Fibroblast of the aortic adventitia (primary cell): ENCODE measurements around the gene PGM2. TPM values are rescaled to one million over a fixed set of nuclear protein-coding genes. Genes with fewer than 3 reads are reported as not detected.

ENCODE experiments used
- DNase-seq: peaks from one replicate; pipeline ENCODE4 v3.0.0-alpha.2; 2010; ENCODE audit warnings: low read depth
- H3K4me3 ChIP-seq: 2 replicates; pipeline ENCODE4 v1.5.1; 2011; ENCODE audit warnings: low read depth, mild to moderate bottlenecking, control low read depth, low read length, moderate library complexity
- total RNA-seq: library from RNA; depleted of rRNA; stranded (reverse); fragments of >200 nt; gene quantifications from 2 replicates; pipeline ENCODE4 v1.2.3, GENCODE V29; 2012; ENCODE audit warnings: low replicate concordance
- TF ChIP-seq, protein P1 (sequence below): IDR thresholded peaks from 2 replicates; pipeline ENCODE4 v1.5.1; 2011; ENCODE audit warnings: mild to moderate bottlenecking, low read length, control low read depth, inconsistent platforms; ENCODE audit not compliant: insufficient read depth

Gene PGM2
- total RNA-seq, 1 donor: 21.4 TPM

DNA sequence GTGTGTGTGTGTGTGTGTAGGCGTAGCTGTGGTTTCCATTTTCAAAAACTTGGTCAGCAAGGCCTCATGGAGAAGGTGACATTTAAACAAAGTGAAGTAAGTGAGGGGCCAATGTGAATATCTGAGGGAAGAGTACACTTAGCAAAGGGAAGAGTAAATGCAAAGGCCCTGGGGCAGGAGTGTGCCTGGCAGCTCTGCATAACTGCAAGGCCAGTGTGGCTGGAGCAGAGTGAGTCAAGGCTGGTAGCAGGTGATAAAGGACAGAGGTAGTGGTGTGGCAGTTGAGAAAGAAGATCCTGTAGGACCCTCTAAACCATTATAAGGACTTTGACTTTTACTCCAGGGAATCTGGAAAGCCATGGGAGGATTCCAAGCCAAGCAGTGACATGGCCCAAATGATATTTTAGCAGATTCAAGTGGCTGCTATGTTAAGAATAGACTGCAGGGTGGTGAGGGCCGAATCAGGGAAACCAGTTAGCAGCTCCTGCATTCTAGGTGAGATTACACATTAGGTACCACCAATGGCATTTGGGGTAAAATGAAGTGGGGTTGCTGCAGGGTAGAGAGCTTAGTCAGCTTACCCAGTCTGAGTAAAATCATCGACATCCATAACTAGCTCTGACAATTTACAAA, 58.5 kb downstream of the PGM2 start:
- TF ChIP-seq, protein P1, sequence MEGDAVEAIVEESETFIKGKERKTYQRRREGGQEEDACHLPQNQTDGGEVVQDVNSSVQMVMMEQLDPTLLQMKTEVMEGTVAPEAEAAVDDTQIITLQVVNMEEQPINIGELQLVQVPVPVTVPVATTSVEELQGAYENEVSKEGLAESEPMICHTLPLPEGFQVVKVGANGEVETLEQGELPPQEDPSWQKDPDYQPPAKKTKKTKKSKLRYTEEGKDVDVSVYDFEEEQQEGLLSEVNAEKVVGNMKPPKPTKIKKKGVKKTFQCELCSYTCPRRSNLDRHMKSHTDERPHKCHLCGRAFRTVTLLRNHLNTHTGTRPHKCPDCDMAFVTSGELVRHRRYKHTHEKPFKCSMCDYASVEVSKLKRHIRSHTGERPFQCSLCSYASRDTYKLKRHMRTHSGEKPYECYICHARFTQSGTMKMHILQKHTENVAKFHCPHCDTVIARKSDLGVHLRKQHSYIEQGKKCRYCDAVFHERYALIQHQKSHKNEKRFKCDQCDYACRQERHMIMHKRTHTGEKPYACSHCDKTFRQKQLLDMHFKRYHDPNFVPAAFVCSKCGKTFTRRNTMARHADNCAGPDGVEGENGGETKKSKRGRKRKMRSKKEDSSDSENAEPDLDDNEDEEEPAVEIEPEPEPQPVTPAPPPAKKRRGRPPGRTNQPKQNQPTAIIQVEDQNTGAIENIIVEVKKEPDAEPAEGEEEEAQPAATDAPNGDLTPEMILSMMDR: no peak
- DNase-seq: no peak
- no peak overlapping the region for H3K4me3 ChIP-seq

DNA sequence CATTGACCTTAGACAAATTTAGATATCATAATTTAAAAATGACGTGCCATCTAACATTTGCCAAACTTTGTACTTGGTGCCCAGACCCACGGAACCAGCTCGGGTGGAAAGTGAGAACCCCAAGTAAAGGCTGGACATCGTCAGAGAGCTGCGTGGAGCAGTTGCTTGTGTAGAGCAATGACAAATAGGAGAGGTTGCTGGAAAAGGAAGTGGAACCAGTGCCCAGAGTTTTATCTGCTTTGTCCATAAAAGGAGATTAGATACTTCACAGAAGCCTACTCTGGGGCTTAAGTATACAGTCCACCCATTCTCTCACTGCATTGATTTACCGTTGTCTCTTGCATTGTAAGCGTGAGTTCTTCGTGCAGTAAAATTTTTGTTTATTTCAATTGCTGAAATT, 59.0 kb downstream of the PGM2 start:
- peak; percentile 70 for DNase-seq
- H3K4me3 ChIP-seq: no peak overlapping the region
- TF ChIP-seq, protein P1: no peak

DNA sequence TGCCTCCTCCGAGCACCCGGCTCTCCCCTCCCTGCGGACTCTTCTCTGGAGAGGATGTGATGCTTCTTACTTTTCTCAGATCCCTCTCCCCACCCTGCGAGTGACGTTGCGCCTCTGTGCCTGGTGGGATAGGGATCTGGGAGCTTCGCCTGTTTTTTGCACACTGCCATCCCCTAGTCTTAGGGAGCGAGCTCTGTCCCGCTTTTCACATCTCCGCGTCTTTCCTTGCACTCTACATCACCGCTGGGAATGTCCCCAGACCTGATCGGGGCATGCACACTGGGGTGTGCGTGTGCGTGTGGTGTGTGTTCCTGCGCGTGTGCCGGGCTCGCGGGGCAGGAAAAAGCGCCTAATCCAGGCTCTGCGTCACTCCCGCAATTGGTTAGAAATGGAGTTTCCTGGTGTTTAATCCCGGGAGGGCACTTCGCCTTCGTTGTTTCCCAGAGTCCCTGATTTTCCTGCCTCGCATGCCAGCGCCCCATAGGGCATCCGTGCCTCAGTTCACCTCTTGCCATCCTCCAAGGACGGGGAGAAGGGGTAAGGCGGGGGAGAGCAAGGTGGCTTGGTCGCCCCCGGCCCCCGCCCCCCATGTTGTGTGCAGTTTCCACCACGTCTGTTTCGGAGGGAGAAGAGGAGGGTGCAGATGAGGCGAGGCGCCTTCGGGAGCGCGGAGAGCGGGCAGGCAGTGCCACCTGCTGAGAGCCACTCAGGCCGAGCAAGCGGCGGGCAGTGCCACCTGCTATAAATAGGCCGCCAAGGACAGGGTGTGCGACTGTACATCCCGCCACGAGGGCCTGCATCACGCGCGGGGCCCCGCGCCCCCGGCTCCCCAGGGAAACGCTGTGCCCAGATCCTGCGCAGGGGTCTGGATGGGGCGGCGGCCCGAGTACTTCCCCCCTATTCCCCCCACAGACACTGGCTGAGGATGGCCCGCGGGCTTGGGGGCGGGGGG, 63.6 kb downstream of the PGM2 start:
- TF ChIP-seq, protein P1: no peak
- H3K4me3 ChIP-seq: peak overlapping the region; percentile 70
- DNase-seq: no peak

DNA sequence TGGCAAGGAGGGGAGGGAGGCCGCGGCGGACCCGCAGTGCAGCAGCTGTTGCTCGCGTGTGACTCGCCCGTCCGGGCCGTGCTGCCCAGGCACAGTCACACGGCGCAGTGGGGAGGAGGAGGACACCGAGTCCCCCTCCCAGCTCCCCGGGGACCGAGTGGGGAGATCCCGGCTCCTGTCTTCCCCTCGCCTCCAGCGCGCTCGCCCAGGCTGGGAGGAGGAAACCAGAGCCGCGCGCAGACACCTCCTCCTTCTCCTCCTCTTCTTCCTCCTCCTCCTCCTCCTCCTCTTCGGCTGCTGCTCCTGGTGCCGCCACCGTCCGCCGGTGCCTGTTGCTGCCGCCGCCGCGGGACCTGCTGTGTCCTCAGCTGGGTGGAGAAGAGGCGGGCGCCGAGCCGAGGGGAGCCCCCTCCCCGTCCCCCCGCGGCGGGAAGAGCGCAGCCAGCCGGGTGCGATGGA, 64.3 kb downstream of the PGM2 start, which contains the start of gene TBC1D1:
Gene TBC1D1, plus strand, starts transcription at position 284 of the 459 bp plus-strand sequence. CDS start 11,012 bp downstream, outside the sequence.
- peak within 1 kb of the TSS; percentile 70 for H3K4me3 ChIP-seq
- TF ChIP-seq, protein P1: no peak
- DNase-seq: no peak

DNA sequence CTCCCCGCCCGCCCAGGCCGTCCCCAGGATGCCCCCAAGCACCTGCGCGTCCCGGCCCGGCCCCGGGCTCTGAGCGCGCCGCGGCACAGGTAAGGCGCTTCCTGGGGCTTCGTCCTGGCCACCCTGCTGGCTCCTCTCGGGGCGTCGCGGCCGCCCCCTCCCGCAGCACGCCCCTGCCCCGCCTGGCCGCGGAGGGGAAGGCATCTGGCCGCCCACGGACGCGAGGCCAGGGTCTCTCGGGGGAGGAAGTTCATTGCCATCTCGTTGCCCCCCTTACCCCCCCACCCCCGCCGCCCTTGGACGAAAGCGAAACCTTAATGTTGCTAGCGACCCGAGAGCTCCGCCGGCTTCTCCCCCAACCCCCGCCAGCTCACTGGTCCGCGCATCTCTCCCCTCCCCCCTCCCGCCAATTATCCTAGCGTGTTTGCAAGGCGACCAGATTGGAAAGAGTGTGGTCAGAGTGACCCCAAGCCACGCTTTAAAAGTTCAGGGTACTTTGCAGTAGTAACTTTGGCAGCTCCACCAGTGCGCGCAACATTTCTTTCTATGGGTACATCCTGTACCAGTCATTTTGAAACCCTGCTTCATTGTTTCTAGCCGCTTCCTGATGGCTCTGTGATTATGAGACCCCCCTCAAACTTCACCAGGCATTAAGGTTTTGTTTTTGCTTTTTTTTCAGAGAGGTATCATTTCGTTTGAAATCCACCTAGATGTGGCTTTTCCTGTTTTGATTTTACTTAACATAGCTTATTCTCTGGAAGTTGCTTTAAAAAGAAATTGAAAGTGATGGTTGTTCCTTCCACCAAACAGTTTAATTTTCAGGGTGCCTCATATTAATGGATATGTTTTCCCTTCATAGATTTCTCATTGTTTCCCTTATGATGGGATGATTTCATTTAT, 65.0 kb downstream of the PGM2 start:
- peak; percentile 19 for DNase-seq
- H3K4me3 ChIP-seq: peak overlapping the region; percentile 70
- TF ChIP-seq, protein P1: no peak

DNA sequence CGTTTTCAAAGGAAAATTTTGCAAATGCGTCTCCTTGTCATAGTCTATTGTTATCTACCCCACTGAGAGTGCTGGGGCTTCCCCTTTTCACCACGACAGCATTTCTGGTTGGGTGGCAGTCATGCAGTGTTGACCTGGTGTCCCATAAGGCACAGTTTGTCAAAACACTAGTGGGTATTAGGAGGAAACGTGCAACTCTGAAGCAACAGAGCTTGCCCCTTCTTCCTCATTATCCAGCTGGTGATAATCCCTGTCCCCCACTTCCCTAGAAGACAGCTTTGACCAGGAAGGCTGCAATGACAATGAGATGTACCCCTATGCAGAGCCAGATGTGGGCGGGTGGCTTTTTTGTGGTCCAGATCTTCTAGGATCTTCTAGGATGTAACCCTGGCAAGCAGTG, 66.2 kb downstream of the PGM2 start:
- TF ChIP-seq, protein P1: no peak
- H3K4me3 ChIP-seq: no peak overlapping the region
- DNase-seq: no peak
